ENCODE data around the gene EPHA3.

Gene EPHA3

DNA sequence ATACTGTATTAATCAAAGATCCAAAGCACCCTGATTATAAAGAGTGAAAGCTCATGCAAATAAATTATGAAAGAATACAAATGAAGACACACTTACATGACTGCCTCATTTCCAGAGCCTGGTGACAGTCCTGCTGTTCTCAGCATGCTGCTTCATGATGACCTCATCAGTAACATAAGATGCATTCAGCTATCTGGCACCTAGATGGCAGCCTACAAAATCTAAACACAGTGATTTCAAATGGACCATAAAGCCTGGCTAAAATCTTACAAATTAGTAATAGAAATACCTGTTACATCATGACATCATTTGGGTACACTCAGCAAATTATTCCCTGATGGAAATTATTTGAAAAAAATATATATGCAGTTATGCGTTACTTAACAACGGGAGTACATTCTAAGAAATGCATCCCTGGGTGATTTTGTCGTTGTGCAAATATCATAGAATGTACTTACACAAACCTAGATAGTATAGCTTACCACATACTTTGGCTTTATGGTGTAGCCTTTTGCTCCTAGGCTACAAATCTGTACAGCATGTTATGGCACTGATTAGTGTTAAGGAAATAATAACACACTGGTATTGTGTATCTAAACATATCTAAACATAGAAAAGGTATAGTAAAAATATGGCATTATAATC lies 207.2 kb downstream of the EPHA3 start (continued):
- TF ChIP-seq, protein P1, sequence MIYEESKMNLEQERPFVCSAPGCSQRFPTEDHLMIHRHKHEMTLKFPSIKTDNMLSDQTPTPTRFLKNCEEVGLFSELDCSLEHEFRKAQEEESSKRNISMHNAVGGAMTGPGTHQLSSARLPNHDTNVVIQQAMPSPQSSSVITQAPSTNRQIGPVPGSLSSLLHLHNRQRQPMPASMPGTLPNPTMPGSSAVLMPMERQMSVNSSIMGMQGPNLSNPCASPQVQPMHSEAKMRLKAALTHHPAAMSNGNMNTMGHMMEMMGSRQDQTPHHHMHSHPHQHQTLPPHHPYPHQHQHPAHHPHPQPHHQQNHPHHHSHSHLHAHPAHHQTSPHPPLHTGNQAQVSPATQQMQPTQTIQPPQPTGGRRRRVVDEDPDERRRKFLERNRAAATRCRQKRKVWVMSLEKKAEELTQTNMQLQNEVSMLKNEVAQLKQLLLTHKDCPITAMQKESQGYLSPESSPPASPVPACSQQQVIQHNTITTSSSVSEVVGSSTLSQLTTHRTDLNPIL (CRISPR knock-in tag; IDR thresholded peaks at IDR 0.05; ENCODE audit: low read depth) = no peak

DNA sequence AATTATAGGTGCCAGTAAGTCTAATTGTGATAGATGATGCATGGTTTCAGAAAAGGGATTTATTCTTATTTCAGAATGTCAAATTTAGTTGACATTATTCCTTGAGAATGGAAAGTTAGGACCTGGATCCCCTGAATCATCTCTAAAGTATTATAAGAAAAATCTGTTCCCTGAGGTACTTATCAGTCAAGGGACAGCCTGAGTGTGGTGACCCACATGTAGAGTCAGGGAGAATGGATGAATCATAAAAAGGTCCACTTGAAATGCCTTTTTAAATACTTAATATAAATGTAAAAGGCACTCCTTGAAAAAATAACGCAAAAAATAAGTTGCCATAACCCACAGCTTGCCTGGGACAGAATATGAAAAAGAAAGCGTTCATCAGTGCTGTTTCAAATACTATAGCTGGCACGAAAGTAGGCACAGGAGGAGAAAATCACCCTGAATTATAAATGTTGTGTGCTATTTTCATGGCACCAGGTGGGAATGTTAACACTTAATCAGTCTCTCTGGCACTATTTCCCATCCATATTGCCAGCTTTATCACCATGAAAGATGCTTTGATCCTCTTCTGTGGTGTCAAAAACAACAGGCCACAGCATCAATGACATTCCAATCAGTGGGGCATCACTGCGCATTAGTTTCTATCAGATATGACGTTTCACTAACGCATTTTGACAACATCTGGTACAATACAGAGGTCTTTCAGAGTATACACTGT lies 208.5 kb downstream of the EPHA3 start:
- TF ChIP-seq OSR1 (CRISPR knock-in tag; IDR thresholded peaks at IDR 0.05) = no peak
- TF ChIP-seq PPARA (CRISPR knock-in tag; IDR thresholded peaks at IDR 0.05; ENCODE audit: borderline replicate concordance) = no peak
- TF ChIP-seq SNAI2 (CRISPR knock-in tag; IDR thresholded peaks at IDR 0.05) = no peak
- TF ChIP-seq, protein P2, sequence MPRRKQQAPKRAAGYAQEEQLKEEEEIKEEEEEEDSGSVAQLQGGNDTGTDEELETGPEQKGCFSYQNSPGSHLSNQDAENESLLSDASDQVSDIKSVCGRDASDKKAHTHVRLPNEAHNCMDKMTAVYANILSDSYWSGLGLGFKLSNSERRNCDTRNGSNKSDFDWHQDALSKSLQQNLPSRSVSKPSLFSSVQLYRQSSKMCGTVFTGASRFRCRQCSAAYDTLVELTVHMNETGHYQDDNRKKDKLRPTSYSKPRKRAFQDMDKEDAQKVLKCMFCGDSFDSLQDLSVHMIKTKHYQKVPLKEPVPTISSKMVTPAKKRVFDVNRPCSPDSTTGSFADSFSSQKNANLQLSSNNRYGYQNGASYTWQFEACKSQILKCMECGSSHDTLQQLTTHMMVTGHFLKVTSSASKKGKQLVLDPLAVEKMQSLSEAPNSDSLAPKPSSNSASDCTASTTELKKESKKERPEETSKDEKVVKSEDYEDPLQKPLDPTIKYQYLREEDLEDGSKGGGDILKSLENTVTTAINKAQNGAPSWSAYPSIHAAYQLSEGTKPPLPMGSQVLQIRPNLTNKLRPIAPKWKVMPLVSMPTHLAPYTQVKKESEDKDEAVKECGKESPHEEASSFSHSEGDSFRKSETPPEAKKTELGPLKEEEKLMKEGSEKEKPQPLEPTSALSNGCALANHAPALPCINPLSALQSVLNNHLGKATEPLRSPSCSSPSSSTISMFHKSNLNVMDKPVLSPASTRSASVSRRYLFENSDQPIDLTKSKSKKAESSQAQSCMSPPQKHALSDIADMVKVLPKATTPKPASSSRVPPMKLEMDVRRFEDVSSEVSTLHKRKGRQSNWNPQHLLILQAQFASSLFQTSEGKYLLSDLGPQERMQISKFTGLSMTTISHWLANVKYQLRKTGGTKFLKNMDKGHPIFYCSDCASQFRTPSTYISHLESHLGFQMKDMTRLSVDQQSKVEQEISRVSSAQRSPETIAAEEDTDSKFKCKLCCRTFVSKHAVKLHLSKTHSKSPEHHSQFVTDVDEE (CRISPR knock-in tag; IDR thresholded peaks at IDR 0.05) = no peak
- TF ChIP-seq ZFP30 (CRISPR knock-in tag; IDR thresholded peaks at IDR 0.05) = no peak
- no peak for TF ChIP-seq ZNF565 (CRISPR knock-in tag; conservative IDR thresholded peaks at IDR 0.05; ENCODE audit: low read depth)
- TF ChIP-seq CSDC2 (CRISPR knock-in tag; IDR thresholded peaks at IDR 0.05) = no peak
- TF ChIP-seq TCF4 (CRISPR knock-in tag; IDR thresholded peaks at IDR 0.05; ENCODE audit: borderline replicate concordance) = no peak
- no peak for TF ChIP-seq RARB (CRISPR knock-in tag; IDR thresholded peaks at IDR 0.05)
- no peak for TF ChIP-seq ESRRG (CRISPR knock-in tag; IDR thresholded peaks at IDR 0.05)
- no peak for TF ChIP-seq ISL1 (CRISPR knock-in tag; IDR thresholded peaks at IDR 0.05)
- TF ChIP-seq, protein P3, sequence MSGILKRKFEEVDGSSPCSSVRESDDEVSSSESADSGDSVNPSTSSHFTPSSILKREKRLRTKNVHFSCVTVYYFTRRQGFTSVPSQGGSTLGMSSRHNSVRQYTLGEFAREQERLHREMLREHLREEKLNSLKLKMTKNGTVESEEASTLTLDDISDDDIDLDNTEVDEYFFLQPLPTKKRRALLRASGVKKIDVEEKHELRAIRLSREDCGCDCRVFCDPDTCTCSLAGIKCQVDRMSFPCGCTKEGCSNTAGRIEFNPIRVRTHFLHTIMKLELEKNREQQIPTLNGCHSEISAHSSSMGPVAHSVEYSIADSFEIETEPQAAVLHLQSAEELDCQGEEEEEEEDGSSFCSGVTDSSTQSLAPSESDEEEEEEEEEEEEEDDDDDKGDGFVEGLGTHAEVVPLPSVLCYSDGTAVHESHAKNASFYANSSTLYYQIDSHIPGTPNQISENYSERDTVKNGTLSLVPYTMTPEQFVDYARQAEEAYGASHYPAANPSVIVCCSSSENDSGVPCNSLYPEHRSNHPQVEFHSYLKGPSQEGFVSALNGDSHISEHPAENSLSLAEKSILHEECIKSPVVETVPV (CRISPR knock-in tag; IDR thresholded peaks at IDR 0.05) = no peak
- no peak for TF ChIP-seq ARNTL (CRISPR knock-in tag; IDR thresholded peaks at IDR 0.05; ENCODE audit: borderline replicate concordance, low read depth)
- TF ChIP-seq ZC3H10 (CRISPR knock-in tag; IDR thresholded peaks at IDR 0.05) = no peak
- TF ChIP-seq GLIS3 (CRISPR knock-in tag; IDR thresholded peaks at IDR 0.05) = no peak
- no peak for TF ChIP-seq ZNF8 (CRISPR knock-in tag; IDR thresholded peaks at IDR 0.05)
- no peak for ATAC-seq

DNA sequence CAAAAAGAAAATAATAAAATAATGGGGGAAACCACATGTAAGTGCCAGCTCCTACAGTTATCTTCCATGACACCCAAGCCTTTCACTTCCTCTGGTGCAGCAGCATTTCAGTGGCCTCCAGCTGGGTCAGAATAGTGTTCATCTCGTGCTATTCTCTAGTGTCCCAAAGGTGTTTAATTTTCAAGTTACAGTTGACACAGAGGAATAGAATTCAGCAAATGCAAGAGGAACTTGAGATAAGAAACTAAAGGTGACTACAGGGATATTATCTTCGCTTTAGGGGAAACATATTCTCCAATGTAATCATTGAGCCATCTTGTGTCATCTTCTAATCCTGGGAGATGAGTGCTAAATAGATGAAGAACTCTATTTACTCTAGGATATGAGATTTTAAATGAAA lies 212.8 kb downstream of the EPHA3 start:
- TF ChIP-seq ARNTL (CRISPR knock-in tag; IDR thresholded peaks at IDR 0.05; ENCODE audit: borderline replicate concordance, low read depth) (no peak), ZFP30 (CRISPR knock-in tag; IDR thresholded peaks at IDR 0.05) (no peak), ZNF70 (CRISPR knock-in tag; IDR thresholded peaks at IDR 0.05) (no peak), TOX (CRISPR knock-in tag; IDR thresholded peaks at IDR 0.05; ENCODE audit: borderline replicate concordance) (no peak), ISL1 (CRISPR knock-in tag; IDR thresholded peaks at IDR 0.05) (no peak), ZNF8 (CRISPR knock-in tag; IDR thresholded peaks at IDR 0.05) (no peak), GLIS3 (CRISPR knock-in tag; IDR thresholded peaks at IDR 0.05) (no peak), OSR1 (CRISPR knock-in tag; IDR thresholded peaks at IDR 0.05) (no peak)
- TF ChIP-seq, protein P3 (CRISPR knock-in tag; IDR thresholded peaks at IDR 0.05) = no peak
- no peak for ATAC-seq

DNA sequence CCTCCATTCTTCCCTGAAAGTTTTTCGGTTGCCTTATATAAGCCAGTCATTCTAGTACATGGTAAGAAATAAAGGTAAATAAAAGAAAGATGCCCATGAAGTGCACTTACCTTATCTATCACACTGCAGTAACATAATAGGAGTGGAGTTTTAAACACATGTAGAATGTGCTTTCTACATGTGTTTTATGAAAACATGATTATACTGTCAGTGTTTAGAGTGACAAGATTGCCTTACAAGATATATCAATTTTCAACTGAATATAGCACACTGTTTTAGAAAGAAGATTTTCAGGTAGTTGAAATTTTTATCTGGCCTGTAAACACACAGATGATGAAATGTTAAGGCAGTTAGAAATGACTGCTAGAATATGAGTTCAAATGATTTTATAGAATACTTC lies 219.6 kb downstream of the EPHA3 start:
- no peak for ATAC-seq
- TF ChIP-seq ZFP3 (CRISPR knock-in tag; IDR thresholded peaks at IDR 0.05) (no peak), ZNF70 (CRISPR knock-in tag; IDR thresholded peaks at IDR 0.05) (no peak), TCF4 (CRISPR knock-in tag; IDR thresholded peaks at IDR 0.05; ENCODE audit: borderline replicate concordance) (no peak)
- TF ChIP-seq, protein P3 (CRISPR knock-in tag; IDR thresholded peaks at IDR 0.05) = no peak
